H54 (cell line): ENCODE data around the gene GATA5.

Source experiments
- DNase-seq: peaks from one replicate; pipeline ENCODE4 v3.0.0; 2011; ENCODE audit warnings: low spot score, mixed read lengths; ENCODE audit not compliant: insufficient read length
- FAIRE-seq: peaks from 3 replicates; lab custom pipeline; 2011; peaks lifted over from hg19 to GRCh38; lab: Jason Lieb, UNC
- POLR2A ChIP-seq: IDR thresholded peaks from 2 replicates; pipeline ENCODE4 v1.6.1; 2011; ENCODE audit warnings: low read depth, mild to moderate bottlenecking, low read length

Gene GATA5

GRCh38 chr20:62511300-62511914 is 35.6 kb upstream of the GATA5 start:
- TF ChIP-seq POLR2A = no peak
- FAIRE-seq (no peak), DNase-seq (no peak)

- FAIRE-seq = no peak
- DNase-seq = no peak
- TF ChIP-seq POLR2A = no peak
Measured at GRCh38 chr20:62508641-62509051, 32.9 kb upstream of the GATA5 start.

- FAIRE-seq (no peak), DNase-seq (no peak)
- TF ChIP-seq POLR2A = no peak
Measured at GRCh38 chr20:62507991-62508640, 32.3 kb upstream of the GATA5 start.

GRCh38 chr20:62507323-62507722 is 31.5 kb upstream of the GATA5 start:
- TF ChIP-seq POLR2A = no peak
- DNase-seq (no peak), FAIRE-seq (no peak)

GRCh38 chr20:62506791-62507190 is 31.0 kb upstream of the GATA5 start:
- TF ChIP-seq POLR2A = no peak
- DNase-seq (no peak), FAIRE-seq (no peak)

- TF ChIP-seq POLR2A = no peak
- DNase-seq (no peak), FAIRE-seq (no peak)
Measured at GRCh38 chr20:62506087-62506486, 30.3 kb upstream of the GATA5 start.

GRCh38 chr20:62505337-62506045 is 29.7 kb upstream of the GATA5 start:
- no peak for FAIRE-seq
- no peak for DNase-seq
- no peak for TF ChIP-seq POLR2A

- TF ChIP-seq POLR2A = no peak
- no peak for FAIRE-seq
Measured at GRCh38 chr20:62504323-62504722, 28.5 kb upstream of the GATA5 start.

GRCh38 chr20:62503401-62504178 is 27.8 kb upstream of the GATA5 start:
- TF ChIP-seq POLR2A = no peak
- FAIRE-seq (no peak), DNase-seq (no peak)

More at GRCh38 chr20:62504323-62504722, 28.5 kb upstream of the GATA5 start:
- DNase-seq = no peak

- FAIRE-seq = no peak
- no peak for TF ChIP-seq POLR2A
- DNase-seq = no peak
Measured at GRCh38 chr20:62502496-62503095, 26.8 kb upstream of the GATA5 start.

- FAIRE-seq (peak; percentile 38), DNase-seq (peak; percentile 62)
- TF ChIP-seq POLR2A = no peak
Measured at GRCh38 chr20:62501801-62502495, 26.2 kb upstream of the GATA5 start.

- TF ChIP-seq POLR2A = no peak
- FAIRE-seq = no peak
Measured at GRCh38 chr20:62500237-62500864, 24.6 kb upstream of the GATA5 start.

More at GRCh38 chr20:62500237-62500864, 24.6 kb upstream of the GATA5 start:
- DNase-seq = peak; percentile 88
